ENCODE results near the gene GTF2A2.

The GTF2A2 gene

DNA sequence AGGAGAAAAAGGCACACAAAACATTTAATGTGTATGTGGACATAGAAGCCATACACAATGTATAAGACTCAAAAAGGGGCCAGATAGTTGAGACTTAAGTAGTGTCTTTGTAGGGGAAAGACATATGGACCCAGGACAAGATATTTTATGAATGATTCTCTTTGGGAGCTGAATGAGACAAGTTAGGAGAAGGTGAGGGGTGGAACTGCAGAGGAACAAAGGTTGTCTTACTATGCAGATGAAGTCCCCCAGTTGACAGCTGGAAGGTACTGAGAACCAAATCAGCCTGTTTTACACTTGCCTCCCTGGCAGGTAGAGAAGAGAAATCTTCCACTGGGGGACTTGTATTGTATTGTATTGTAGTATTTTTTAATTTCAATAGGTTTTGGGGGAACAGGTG lies 60.7 kb downstream of the GTF2A2 start:
- DNase-seq, result no peak

DNA sequence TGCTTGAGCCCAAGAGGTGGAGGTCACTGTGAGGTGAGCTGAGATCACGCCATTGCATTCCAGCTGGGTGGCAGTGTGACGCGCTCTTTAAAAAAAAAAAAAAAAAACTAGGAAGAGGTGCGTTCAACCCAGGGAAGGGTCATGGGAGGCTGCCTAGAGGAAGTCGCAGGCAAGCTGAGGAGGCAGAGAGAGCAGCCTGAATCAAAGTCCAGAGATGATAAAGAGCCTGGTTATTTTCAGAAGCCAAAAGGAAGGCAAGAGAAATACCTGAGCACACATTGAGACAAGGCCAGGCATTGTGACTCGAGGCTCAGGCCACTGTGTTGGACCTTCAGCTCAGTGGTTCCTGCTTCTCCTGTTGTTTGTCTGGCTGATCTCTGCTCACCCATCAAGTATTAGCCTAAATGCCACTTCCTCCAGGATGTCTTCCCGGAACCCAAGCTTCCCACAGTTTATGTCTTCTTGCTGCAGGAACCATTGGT lies 61.8 kb downstream of the GTF2A2 start:
- no peak for DNase-seq

- no peak for DNase-seq
Measured at GRCh38 chr15:59594991-59595390, 62.3 kb downstream of the GTF2A2 start.

DNA sequence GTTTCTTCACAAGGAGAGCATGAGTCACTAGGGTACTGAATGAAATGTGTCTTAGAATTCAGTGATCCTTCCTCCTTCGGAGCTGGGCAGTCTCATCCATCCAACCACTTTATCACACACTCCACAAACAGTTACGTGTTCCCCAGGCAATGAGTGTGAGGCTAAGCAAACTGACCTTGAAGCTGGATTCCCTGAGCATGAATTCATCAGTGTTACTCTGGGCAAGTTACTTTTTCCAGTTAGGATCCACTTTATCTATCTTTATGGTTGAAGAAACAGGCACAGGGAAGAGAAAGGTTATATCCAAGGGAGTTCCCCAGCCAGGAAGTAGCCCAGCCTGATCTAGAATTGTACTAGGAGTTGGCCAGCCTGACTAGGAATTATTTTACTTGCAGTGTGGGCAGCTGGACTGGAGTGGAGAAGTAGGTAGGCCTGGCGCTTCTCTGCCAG lies 62.8 kb downstream of the GTF2A2 start:
- DNase-seq, result no peak

DNA sequence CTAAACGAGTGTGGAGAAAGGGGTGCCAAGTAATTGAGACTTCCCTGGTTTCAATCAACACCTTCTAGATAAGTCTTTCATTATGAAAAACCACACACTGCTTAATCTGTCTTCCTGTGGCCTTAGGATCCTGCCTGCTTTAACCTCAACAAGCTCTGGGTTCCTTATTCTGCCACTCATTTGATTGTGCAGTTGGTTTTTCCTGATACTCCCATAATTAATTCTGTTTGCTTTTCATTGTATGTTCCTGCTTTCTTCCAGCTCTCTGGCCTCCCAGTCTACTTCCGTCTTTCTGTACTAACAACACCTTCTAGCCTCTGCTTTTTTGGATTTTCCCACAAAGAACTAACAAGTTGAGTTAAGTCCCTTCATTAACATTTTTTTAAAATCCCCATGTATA lies 66.0 kb downstream of the GTF2A2 start:
- DNase-seq, result no peak

GRCh38 chr15:59590027-59590426 lies 67.3 kb downstream of the GTF2A2 start:
- DNase-seq, result no peak

Data from activated CD4-positive, CD25-positive, alpha-beta regulatory T cell treated with anti-CD3 and anti-CD28 coated beads, Interleukin-2, amount 50 U/mL, for 72 hours (primary cell).